ENCODE results near the gene SKIDA1.

Gene SKIDA1

GRCh38 chr10:21500578-21500910 is 24.9 kb downstream of the SKIDA1 start:
- DNase-seq, result no peak

- peak; percentile 12 to 55 (median 40) for DNase-seq
Observed at GRCh38 chr10:21499701-21500577, 25.5 kb downstream of the SKIDA1 start.

- DNase-seq, result no peak
Observed at GRCh38 chr10:21498986-21499385, 26.5 kb downstream of the SKIDA1 start.

- no peak for DNase-seq
Observed at GRCh38 chr10:21498377-21498776, 27.1 kb downstream of the SKIDA1 start.

- DNase-seq, result peak; percentile 56 to 82 (median 64)
Observed at GRCh38 chr10:21497177-21497807, 28.2 kb downstream of the SKIDA1 start.

GRCh38 chr10:21496343-21497176 is 28.9 kb downstream of the SKIDA1 start:
- peak; percentile 35 to 70 (median 50) for DNase-seq

GRCh38 chr10:21495752-21496342 is 29.6 kb downstream of the SKIDA1 start:
- peak; percentile 78 to 91 (median 90) for DNase-seq

- peak in 1 of 4 experiments; percentile 19 for DNase-seq
Observed at GRCh38 chr10:21495002-21495751, 30.3 kb downstream of the SKIDA1 start.

GRCh38 chr10:21494191-21495001 is 31.1 kb downstream of the SKIDA1 start:
- DNase-seq, result peak; percentile 8 to 62 (median 28)

- peak in 2 of 4 experiments; percentile 19 to 25 for DNase-seq
Observed at GRCh38 chr10:21493784-21494183, 31.7 kb downstream of the SKIDA1 start.

GRCh38 chr10:21492421-21492820 is 33.1 kb downstream of the SKIDA1 start:
- no peak for DNase-seq

GRCh38 chr10:21490711-21491105 is 34.8 kb downstream of the SKIDA1 start:
- no peak for DNase-seq

- DNase-seq, result no peak
Observed at GRCh38 chr10:21490028-21490710, 35.3 kb downstream of the SKIDA1 start.

GRCh38 chr10:21488957-21489446 is 36.5 kb downstream of the SKIDA1 start:
- DNase-seq, result peak in 2 of 4 experiments; percentile 16 to 27

GRCh38 chr10:21488246-21488956 is 37.1 kb downstream of the SKIDA1 start:
- DNase-seq, result no peak

- DNase-seq, result no peak
Observed at GRCh38 chr10:21487416-21488180, 37.9 kb downstream of the SKIDA1 start.

- DNase-seq, result no peak
Observed at GRCh38 chr10:21482821-21483220, 42.7 kb downstream of the SKIDA1 start.

GRCh38 chr10:21481407-21481806 is 44.1 kb downstream of the SKIDA1 start:
- DNase-seq, result no peak
